A549 (cell line): ENCODE results near the gene CARD9. TPM values are rescaled to one million over a fixed set of nuclear protein-coding genes. Genes with fewer than 3 reads are reported as not detected.

ENCODE experiments used
- ATAC-seq, 2 experiments: fragments of 200-7000 bp in 1 of 2; fragments of >200 bp in 1 of 2; cut with Nextera tagmentation in 1 of 2; cut with Tn5 transposase in 1 of 2; 3 replicates each; pipeline versions ENCODE4 v1.8.0 to v1.9.1; 2018 to 2020; ENCODE audit warnings: mild to moderate bottlenecking in 1 of 2, moderate library complexity in 1 of 2
- CTCF ChIA-PET: fragments of 300-600 bp; sonication (Branson Sonifier 250); formaldehyde crosslinking; extraction: SDS; loops from one replicate; lab custom pipeline; 2021; ENCODE audit warnings: antibody characterized with exemption, inconsistent platforms; lab: Yijun Ruan, JAX
- POLR2A ChIA-PET: fragments of 350-600 bp; formaldehyde crosslinking; extraction: SDS; loops from one replicate; lab custom pipeline; 2021; ENCODE audit warnings: antibody characterized with exemption, inconsistent platforms; lab: Yijun Ruan, JAX
- DNase-seq, 2 experiments: peaks; one replicate each; pipeline versions ENCODE4 v3.0.0 to v3.0.0-alpha.2; 2011 to 2016; ENCODE audit warnings: low read depth in 1 of 2, low spot score in 1 of 2
- FAIRE-seq: peaks from 2 replicates; lab custom pipeline; 2011; peaks lifted over from hg19 to GRCh38; lab: Jason Lieb, UNC
- H3K27ac ChIP-seq, 2 experiments: fragments of >200 bp; sonication (Bioruptor Twin); formaldehyde crosslinking; 3 replicates each; pipeline ENCODE4 v1.5.1; 2016 to 2017
- H3K4me1 ChIP-seq: fragments of >200 bp; sonication (Bioruptor Twin); formaldehyde crosslinking; 3 replicates; pipeline ENCODE4 v1.6.1; 2016
- H3K4me2 ChIP-seq: fragments of >200 bp; sonication (Bioruptor Twin); formaldehyde crosslinking; 3 replicates; pipeline ENCODE4 v1.6.1; 2016
- H3K4me3 ChIP-seq: fragments of >200 bp; sonication (Bioruptor Twin); formaldehyde crosslinking; 3 replicates; pipeline ENCODE4 v1.5.1; 2016
- H3K9me3 ChIP-seq: fragments of >200 bp; sonication (Bioruptor Twin); formaldehyde crosslinking; 3 replicates; pipeline ENCODE4 v1.6.1; 2016
- BHLHE40 ChIP-seq: IDR thresholded peaks from 2 replicates; pipeline ENCODE4 v1.6.1; 2012; ENCODE audit warnings: low read depth, low read length, inconsistent platforms
- CBX8 ChIP-seq: fragments of 200-600 bp; sonication (generic); IDR thresholded peaks from 2 replicates; pipeline ENCODE4 v1.6.1; 2016
- CEBPB ChIP-seq, 2 experiments: fragments of >200 bp in 1 of 2; sonication (Bioruptor Twin) in 1 of 2; formaldehyde crosslinking in 1 of 2; IDR thresholded peaks; 2 replicates each; pipeline ENCODE4 v1.6.1; 2012 to 2016
- CHD2 ChIP-seq: fragments of 150-350 bp; IDR thresholded peaks from 2 replicates; pipeline ENCODE4 v1.6.1; 2014; ENCODE audit warnings: low read length; ENCODE audit not compliant: partially characterized antibody
- EHF ChIP-seq: fragments of 250-450 bp; sonication (Bioruptor Pico); IDR thresholded peaks from 2 replicates; pipeline ENCODE4 v1.5.0; 2020; ENCODE audit warnings: mild to moderate bottlenecking
- EHMT2 ChIP-seq: fragments of 200-600 bp; sonication (generic); IDR thresholded peaks from 2 replicates; pipeline ENCODE4 v1.6.1; 2016; ENCODE audit warnings: antibody characterized with exemption, low read depth, mild to moderate bottlenecking, moderate library complexity
- ESRRA ChIP-seq: fragments of 150-350 bp; IDR thresholded peaks from 2 replicates; pipeline ENCODE4 v1.6.1; 2014; ENCODE audit warnings: mild to moderate bottlenecking, low read length, borderline replicate concordance
- FOSB ChIP-seq: fragments of 250-450 bp; sonication (Bioruptor Pico); IDR thresholded peaks from 2 replicates; pipeline ENCODE4 v1.5.0; 2020; ENCODE audit warnings: mild to moderate bottlenecking, moderate library complexity
- FOSL2 ChIP-seq, 2 experiments: fragments of 450-650 bp in 1 of 2; fragments of >200 bp in 1 of 2; sonication (Bioruptor Twin) in 1 of 2; formaldehyde crosslinking; IDR thresholded peaks; 2 replicates each; pipeline versions ENCODE4 v1.5.0 to v1.6.1; 2016 to 2020; ENCODE audit warnings: mild to moderate bottlenecking in 1 of 2, moderate library complexity in 1 of 2
- HOXA7 ChIP-seq: fragments of 250-450 bp; sonication (Bioruptor Pico); IDR thresholded peaks from 2 replicates; pipeline ENCODE4 v1.5.0; 2020; ENCODE audit warnings: mild to moderate bottlenecking, moderate library complexity
- HOXB13 ChIP-seq: fragments of 250-450 bp; sonication (Bioruptor Pico); IDR thresholded peaks from 2 replicates; pipeline ENCODE4 v1.5.0; 2020; ENCODE audit warnings: low read depth, mild to moderate bottlenecking, moderate library complexity
- HOXB5 ChIP-seq: fragments of 250-450 bp; sonication (Bioruptor Pico); IDR thresholded peaks from 2 replicates; pipeline ENCODE4 v1.5.0; 2020; ENCODE audit warnings: mild to moderate bottlenecking, moderate library complexity
- JUNB ChIP-seq: fragments of >200 bp; sonication (Bioruptor Twin); formaldehyde crosslinking; IDR thresholded peaks from 2 replicates; pipeline ENCODE4 v1.6.1; 2016
- KDM1A ChIP-seq: fragments of 200-600 bp; sonication (generic); IDR thresholded peaks from 2 replicates; pipeline ENCODE4 v1.6.1; 2016; ENCODE audit warnings: low read depth, mild to moderate bottlenecking
- MAFK ChIP-seq: fragments of 450-650 bp; IDR thresholded peaks from 2 replicates; pipeline ENCODE4 v1.6.1; 2014; ENCODE audit not compliant: partially characterized antibody
- MAZ ChIP-seq: fragments of 150-350 bp; IDR thresholded peaks from 2 replicates; pipeline ENCODE4 v1.6.1; 2014; ENCODE audit warnings: antibody characterized with exemption, low read depth, low read length, borderline replicate concordance
- NR3C1 ChIP-seq: fragments of >200 bp; sonication (Bioruptor Twin); formaldehyde crosslinking; IDR thresholded peaks from 3 replicates; pipeline ENCODE4 v1.6.1; 2017
- POLR2A ChIP-seq: IDR thresholded peaks from 2 replicates; pipeline ENCODE4 v1.6.1; 2012; ENCODE audit warnings: mild to moderate bottlenecking, low read length
- RCOR1 ChIP-seq: fragments of 150-350 bp; IDR thresholded peaks from 2 replicates; pipeline ENCODE4 v1.6.1; 2014; ENCODE audit warnings: antibody characterized with exemption, low read length, low read depth
- RFX5 ChIP-seq: fragments of 450-650 bp; IDR thresholded peaks from 2 replicates; pipeline ENCODE4 v1.7.1; 2014; ENCODE audit warnings: antibody characterized with exemption, mild to moderate bottlenecking, moderate library complexity
- TFCP2L1 ChIP-seq: fragments of 250-450 bp; sonication (Bioruptor Pico); IDR thresholded peaks from 2 replicates; pipeline ENCODE4 v1.5.0; 2021; ENCODE audit warnings: mild to moderate bottlenecking
- TP53 ChIP-seq: fragments of 250-450 bp; sonication (Bioruptor Pico); IDR thresholded peaks from 2 replicates; pipeline ENCODE4 v1.5.0; 2021; ENCODE audit warnings: mild to moderate bottlenecking, moderate library complexity
- ZC3H11A ChIP-seq: fragments of 450-650 bp; IDR thresholded peaks from 2 replicates; pipeline ENCODE4 v1.6.1; 2014; ENCODE audit warnings: antibody characterized with exemption, mild to moderate bottlenecking
- ZSCAN20 ChIP-seq: fragments of 250-450 bp; sonication (Bioruptor Pico); IDR thresholded peaks from 2 replicates; pipeline ENCODE4 v1.8.0; 2022; ENCODE audit warnings: mild to moderate bottlenecking, moderate library complexity
- WGBS: methylation state at CpG from one replicate; pipeline ENCODE4 v1.1.6; 2017; ENCODE audit errors: missing lambda C conversion rate; 5-methylcytosine and 5-hydroxymethylcytosine counted together
- polyA plus RNA-seq, 4 experiments: library from polyadenylated mRNA; depleted of rRNA in 3 of 4; stranded (reverse); fragments of >200 nt; fragmentation: RNase III in 1 of 4; extraction: RNeasy Plus Mini Kit Qiagen cat#74134 plus additional on column Dnase treatment in 1 of 4; gene quantifications; 2 replicates in 3 of 4; 3 replicates in 1 of 4; pipeline ENCODE4 v1.2.3, GENCODE V29; 2011 to 2017
- TF ChIP-seq, protein P1 (sequence below): fragments of 250-450 bp; sonication (Bioruptor Pico); IDR thresholded peaks from 2 replicates; pipeline ENCODE4 v1.5.0; 2021; ENCODE audit warnings: mild to moderate bottlenecking, moderate library complexity, borderline replicate concordance
- TF ChIP-seq, protein P2 (sequence below): IDR thresholded peaks from 2 replicates; pipeline ENCODE4 v1.6.1; 2012
- TF ChIP-seq, protein P3 (sequence below): fragments of 150-350 bp; IDR thresholded peaks from 2 replicates; pipeline ENCODE4 v1.6.1; 2014; ENCODE audit warnings: low read depth, mild to moderate bottlenecking, low read length
- TF ChIP-seq, protein P4 (sequence below): fragments of 450-650 bp; IDR thresholded peaks from 2 replicates; pipeline ENCODE4 v1.6.1; 2014; ENCODE audit warnings: antibody characterized with exemption

CARD9 gene
- polyA plus RNA-seq, 2 of the 4 experiments (the other 2 are of a cell fraction) = 0.21 to 0.94 TPM

DNA sequence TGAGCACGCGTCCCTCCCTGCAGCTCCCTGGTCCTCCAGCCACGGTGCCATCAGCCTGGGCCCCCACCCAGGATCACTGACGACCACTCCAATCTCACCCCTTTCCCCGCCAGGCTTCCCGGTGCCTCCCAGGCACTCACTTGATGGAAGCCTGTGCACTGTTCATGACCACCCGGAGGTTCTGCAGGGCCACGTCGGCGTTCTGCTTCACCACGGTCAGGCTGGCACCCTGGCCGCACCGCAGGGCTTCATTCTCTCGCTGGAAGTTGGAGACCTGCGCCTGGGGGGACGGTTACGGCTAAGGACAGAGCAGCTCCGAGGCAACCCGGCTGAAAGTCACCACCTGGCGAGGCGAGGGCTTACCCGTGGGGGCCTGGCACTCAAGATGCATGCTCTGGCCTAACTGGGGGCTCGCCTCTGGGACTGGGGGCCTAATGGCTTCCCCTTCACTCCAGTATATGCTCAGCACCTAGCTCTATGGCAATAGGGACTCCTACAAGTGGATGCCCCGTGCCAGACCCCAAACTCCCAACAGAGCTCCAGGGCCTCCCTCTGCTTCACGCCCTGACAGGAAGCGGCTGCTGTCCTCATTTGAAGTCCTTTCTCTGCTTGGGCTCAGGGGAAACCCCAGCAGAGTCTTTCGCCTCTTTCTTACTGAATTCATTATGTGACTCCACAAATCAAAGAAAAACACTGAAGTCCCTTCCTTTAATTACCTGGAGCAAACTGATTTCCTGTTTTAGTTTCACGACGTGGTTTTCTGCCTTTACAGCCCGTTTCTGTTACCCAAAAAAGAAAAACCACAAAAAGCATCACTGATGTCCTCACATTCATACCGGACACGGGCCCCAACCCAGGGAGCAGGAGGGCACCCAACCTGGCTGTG lies 30.7 kb upstream of the CARD9 start:
- Histone ChIP-seq H3K4me3 (no peak overlapping the region), H3K9me3 (no peaks in the 10 kb centered on the region), H3K4me2 (no peak overlapping the region)
- FAIRE-seq (no peak), ATAC-seq (no peak)
- TF ChIP-seq, protein P1, sequence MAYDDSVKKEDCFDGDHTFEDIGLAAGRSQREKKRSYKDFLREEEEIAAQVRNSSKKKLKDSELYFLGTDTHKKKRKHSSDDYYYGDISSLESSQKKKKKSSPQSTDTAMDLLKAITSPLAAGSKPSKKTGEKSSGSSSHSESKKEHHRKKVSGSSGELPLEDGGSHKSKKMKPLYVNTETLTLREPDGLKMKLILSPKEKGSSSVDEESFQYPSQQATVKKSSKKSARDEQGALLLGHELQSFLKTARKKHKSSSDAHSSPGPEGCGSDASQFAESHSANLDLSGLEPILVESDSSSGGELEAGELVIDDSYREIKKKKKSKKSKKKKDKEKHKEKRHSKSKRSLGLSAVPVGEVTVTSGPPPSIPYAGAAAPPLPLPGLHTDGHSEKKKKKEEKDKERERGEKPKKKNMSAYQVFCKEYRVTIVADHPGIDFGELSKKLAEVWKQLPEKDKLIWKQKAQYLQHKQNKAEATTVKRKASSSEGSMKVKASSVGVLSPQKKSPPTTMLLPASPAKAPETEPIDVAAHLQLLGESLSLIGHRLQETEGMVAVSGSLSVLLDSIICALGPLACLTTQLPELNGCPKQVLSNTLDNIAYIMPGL (CRISPR knock-in tag) = no peak
- TF ChIP-seq, protein P2, sequence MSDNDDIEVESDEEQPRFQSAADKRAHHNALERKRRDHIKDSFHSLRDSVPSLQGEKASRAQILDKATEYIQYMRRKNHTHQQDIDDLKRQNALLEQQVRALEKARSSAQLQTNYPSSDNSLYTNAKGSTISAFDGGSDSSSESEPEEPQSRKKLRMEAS = no peak
- TF ChIP-seq JUNB = no peak
- TF ChIP-seq, all 56 proteins: peak for 0
- no peak for DNase-seq
- WGBS = 94% methylated on average over 32 of the region's 32 CpGs
- Histone ChIP-seq H3K4me1 (peaks cover 11% of the 10 kb centered on the region; the same call in 2 of the 3 replicates), H3K27ac (no peak overlapping the region)
- POLR2A ChIA-PET = no interaction called here
- CTCF ChIA-PET = interaction anchor here (0.9 to 3.8 kb wide), 7 partner anchors 8 to 226 kb away, joined by 3 to 19 read pairs (median 4); partner anchors contain the start of gene DNLZ

DNA sequence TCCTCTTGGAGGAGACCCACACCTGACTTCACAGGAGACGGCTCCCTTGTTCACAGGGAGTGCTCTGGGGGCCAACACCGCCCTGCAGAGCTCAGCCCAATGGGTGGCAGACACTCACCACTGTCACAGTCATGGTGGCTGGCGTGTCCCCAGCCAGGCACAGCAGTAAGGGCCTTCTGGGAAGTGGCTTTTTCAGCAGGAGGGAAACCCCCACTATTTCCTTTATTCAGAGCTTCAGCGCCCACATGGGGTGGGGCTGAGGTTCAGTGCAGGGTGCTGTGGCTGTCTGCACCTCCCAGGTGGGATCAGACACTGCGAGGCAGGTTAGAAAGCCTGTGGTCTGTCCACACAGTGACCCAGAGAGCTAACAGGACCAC lies 30.1 kb upstream of the CARD9 start:
- H3K4me1 ChIP-seq = peaks cover 10% of the 10 kb centered on the region; the same call in 2 of the 3 replicates
- no peak for FAIRE-seq
- ChIA-PET POLR2A (no interaction called here), CTCF (interaction anchor here (0.7 to 3.8 kb wide), 6 partner anchors 10 to 226 kb away, joined by 3 to 19 read pairs (median 4); partner anchors contain the start of gene DNLZ)
- H3K4me2 ChIP-seq = no peak overlapping the region
- H3K9me3 ChIP-seq = no peaks in the 10 kb centered on the region
- TF ChIP-seq BHLHE40 (no peak), CEBPB (IDR thresholded peaks at IDR 0.05) (no peak), HOXB13 (CRISPR knock-in tag) (no peak), POLR2A (no peak), ESRRA (no peak), EHF (CRISPR knock-in tag) (no peak), HOXA7 (CRISPR knock-in tag) (no peak), FOSB (CRISPR knock-in tag) (no peak)
- TF ChIP-seq, all 56 proteins: peak for 0
- no peak for DNase-seq
- Histone ChIP-seq H3K27ac (no peak overlapping the region), H3K4me3 (no peak overlapping the region)
- ATAC-seq = no peak
- 96% methylated on average over 5 of the region's 5 CpGs for WGBS

DNA sequence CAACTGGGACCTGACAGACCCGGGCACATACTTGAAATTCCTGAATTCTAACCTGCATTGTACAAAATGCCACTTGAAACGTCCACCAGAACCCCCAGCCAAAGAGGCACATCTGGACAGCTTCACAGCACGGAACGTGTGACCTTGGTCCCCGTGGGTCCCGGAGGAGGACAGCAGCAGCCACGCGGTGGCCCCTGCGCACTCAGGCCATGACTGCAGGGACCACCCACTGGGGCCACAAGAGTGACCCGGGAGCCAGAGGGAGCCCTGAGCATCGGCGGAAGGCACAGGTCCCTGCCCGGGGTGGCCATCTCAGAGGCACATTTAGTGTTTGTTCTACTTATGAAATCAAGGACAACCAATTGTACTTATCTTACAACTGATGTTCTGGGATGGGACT lies 28.6 kb upstream of the CARD9 start:
- H3K9me3 ChIP-seq = no peaks in the 10 kb centered on the region
- POLR2A ChIA-PET = interaction anchor here (1.4 to 6.7 kb wide), 3 partner anchors 10 to 39 kb away, joined by 4 to 33 read pairs (median 5); partner anchors contain the start of gene DNLZ
- 80% methylated on average over 13 of the region's 13 CpGs for WGBS
- H3K27ac ChIP-seq = no peak overlapping the region
- peaks cover 14% of the 10 kb centered on the region; the same call in 2 of the 3 replicates for H3K4me1 ChIP-seq
- H3K4me2 ChIP-seq = no peak overlapping the region
- CTCF ChIA-PET = interaction anchor here (0.7 to 8.9 kb wide), 10 partner anchors 10 to 230 kb away, joined by 3 to 100 read pairs (median 6); partner anchors contain the start of gene DNLZ
- no peak for TF ChIP-seq HOXA7 (CRISPR knock-in tag)
- no peak for TF ChIP-seq NR3C1
- TF ChIP-seq, protein P2 = no peak
- TF ChIP-seq MAZ = no peak
- no peak for TF ChIP-seq ZSCAN20
- TF ChIP-seq ZC3H11A = no peak
- no peak for TF ChIP-seq RFX5
- TF ChIP-seq CBX8 = no peak
- TF ChIP-seq, protein P3, sequence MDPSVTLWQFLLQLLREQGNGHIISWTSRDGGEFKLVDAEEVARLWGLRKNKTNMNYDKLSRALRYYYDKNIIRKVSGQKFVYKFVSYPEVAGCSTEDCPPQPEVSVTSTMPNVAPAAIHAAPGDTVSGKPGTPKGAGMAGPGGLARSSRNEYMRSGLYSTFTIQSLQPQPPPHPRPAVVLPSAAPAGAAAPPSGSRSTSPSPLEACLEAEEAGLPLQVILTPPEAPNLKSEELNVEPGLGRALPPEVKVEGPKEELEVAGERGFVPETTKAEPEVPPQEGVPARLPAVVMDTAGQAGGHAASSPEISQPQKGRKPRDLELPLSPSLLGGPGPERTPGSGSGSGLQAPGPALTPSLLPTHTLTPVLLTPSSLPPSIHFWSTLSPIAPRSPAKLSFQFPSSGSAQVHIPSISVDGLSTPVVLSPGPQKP = no peak
- TF ChIP-seq, protein P4, sequence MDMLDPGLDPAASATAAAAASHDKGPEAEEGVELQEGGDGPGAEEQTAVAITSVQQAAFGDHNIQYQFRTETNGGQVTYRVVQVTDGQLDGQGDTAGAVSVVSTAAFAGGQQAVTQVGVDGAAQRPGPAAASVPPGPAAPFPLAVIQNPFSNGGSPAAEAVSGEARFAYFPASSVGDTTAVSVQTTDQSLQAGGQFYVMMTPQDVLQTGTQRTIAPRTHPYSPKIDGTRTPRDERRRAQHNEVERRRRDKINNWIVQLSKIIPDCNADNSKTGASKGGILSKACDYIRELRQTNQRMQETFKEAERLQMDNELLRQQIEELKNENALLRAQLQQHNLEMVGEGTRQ = no peak
- no peak for TF ChIP-seq TFCP2L1 (CRISPR knock-in tag)
- TF ChIP-seq EHMT2 = no peak
- TF ChIP-seq HOXB5 (CRISPR knock-in tag) = no peak
- no peak for TF ChIP-seq RCOR1
- TF ChIP-seq FOSL2 (IDR thresholded peaks at IDR 0.05) = no peak
- TF ChIP-seq FOSL2 (CRISPR knock-in tag; IDR thresholded peaks at IDR 0.05) = no peak
- no peak for TF ChIP-seq KDM1A
- no peak for TF ChIP-seq FOSB (CRISPR knock-in tag)
- TF ChIP-seq CHD2 = no peak
- no peak for TF ChIP-seq MAFK
- no peak for TF ChIP-seq TP53
- TF ChIP-seq, all 56 proteins: peak for 0
- DNase-seq (no peak), FAIRE-seq (no peak), ATAC-seq (no peak)
- H3K4me3 ChIP-seq = no peak overlapping the region
